ENCODE data around the gene ZBTB20.

ZBTB20 gene

DNA sequence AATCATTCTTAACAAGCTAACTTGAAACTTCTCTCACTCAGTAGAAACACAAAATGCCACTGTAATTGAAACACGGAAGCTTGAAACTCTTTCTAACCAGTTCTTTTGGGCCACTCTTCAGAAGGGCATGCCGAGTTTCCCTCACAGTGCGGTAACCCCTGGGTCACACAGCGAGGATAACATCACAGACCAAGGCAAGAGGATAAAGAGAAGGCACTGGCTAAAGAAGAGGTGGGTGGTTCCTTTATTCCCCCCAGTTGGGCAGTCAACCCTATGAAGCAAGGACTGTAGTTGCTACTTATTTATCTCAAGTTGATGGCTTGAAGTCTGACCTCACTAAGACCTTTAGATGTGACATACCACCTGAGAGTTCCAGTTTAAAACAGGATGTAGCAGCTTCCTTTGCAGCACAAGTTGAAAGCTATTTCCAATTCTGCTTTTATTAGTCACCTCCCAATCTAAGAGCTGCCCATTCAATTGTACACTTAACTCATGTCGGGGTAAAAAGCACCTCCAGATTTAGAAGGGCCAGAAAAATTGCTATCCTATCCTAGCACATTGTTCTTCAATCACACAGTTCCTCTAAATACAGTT, 580.8 kb downstream of the ZBTB20 start:
- in situ Hi-C loops (cut with HindIII; ENCODE audit: low pct_unique_long_range_greater_than_20kb, low sequenced_read_pairs), result no loop called here
- no peak for DNase-seq (ENCODE audit: low read depth in 1 of 2, low spot score in 1 of 2)
- TF ChIP-seq JUND (IDR thresholded peaks at IDR 0.05; ENCODE audit: low read depth), result no peak

DNA sequence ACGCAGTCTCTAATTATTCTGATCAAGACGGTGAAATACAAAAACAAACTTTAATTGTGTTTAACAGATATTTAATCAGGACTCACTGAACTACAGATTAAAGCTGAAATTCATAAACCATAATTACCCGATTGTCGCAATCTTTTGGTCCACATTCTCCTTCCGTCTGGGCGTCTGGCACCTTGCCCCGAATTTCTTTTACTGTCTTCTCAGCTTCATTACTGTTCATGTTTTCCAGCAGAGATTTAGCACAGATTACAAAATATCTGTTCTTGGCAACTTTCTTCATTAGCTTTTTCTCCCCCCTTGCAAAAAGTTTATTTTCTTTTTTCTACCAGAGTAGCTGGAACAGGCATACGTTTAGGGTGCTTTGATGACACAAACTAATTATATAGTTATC, 581.9 kb downstream of the ZBTB20 start:
- no peak for DNase-seq (ENCODE audit: low read depth in 1 of 2, low spot score in 1 of 2)
- in situ Hi-C loops (cut with HindIII; ENCODE audit: low pct_unique_long_range_greater_than_20kb, low sequenced_read_pairs), result no loop called here
- no peak for TF ChIP-seq JUND (IDR thresholded peaks at IDR 0.05; ENCODE audit: low read depth)

DNA sequence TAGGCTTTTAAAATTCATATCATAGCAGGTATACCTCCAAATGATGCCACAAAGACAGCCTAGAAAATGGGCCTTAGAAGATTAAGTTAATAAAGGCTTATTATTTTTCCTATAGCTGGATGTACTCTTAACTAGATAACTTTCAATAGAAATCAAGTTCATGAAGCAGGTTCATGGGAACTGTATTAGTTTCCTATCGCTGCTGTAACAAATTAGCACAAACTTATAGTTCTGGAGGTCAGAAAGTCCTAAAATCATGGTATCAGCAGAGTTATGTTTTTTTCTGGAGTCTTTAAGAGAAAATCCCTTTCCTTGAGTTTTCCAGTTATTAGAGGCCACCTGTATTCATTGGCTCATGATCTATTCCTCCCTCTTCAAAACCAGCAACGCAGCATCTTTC, 583.4 kb downstream of the ZBTB20 start:
- no peak for TF ChIP-seq JUND (IDR thresholded peaks at IDR 0.05; ENCODE audit: low read depth)
- in situ Hi-C loops (cut with HindIII; ENCODE audit: low pct_unique_long_range_greater_than_20kb, low sequenced_read_pairs), result no loop called here
- no peak for DNase-seq (ENCODE audit: low read depth in 1 of 2, low spot score in 1 of 2)

DNA sequence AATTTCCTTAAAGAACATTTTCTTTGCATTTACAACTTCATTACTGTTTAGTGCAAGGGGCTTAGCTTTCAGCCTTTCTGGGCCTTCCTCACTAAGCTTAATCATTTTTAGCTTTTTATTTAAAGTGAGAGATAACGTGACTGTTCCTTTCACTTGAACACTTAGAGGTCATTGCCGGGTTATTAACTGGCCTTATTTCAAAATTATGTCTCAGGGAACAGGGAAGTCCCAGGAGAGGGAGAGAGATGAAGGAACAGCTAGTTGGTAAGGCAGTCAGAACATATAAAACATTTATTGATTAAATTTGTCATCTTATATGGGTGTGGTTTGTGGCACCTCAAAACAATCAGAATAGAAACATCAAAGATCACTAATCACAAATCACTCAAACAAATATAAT, 584.5 kb downstream of the ZBTB20 start:
- no peak for DNase-seq (ENCODE audit: low read depth in 1 of 2, low spot score in 1 of 2)
- in situ Hi-C loops (cut with HindIII; ENCODE audit: low pct_unique_long_range_greater_than_20kb, low sequenced_read_pairs), result no loop called here
- TF ChIP-seq JUND (IDR thresholded peaks at IDR 0.05; ENCODE audit: low read depth), result no peak

DNA sequence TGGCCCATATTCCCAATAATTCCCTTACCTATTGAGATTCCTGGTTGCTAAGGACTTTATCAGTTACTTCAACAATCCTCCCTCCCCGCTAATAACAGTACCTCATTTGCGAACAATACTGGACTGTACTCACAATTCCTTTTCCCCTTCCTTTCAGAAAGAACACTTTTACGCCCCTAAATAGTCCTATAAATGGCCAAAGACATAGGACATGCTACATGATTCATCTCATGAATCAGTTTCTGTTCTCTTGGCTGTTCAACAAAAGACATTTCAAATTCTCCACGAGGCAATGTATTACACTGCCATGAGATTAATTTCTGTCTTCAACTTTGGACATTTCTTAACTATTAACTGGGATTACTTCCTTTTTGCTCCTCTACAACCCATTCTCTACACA, 588.8 kb downstream of the ZBTB20 start:
- DNase-seq (ENCODE audit: low read depth in 1 of 2, low spot score in 1 of 2), result no peak
- in situ Hi-C loops (cut with HindIII; ENCODE audit: low pct_unique_long_range_greater_than_20kb, low sequenced_read_pairs), result no loop called here
- TF ChIP-seq JUND (IDR thresholded peaks at IDR 0.05; ENCODE audit: low read depth), result no peak

DNA sequence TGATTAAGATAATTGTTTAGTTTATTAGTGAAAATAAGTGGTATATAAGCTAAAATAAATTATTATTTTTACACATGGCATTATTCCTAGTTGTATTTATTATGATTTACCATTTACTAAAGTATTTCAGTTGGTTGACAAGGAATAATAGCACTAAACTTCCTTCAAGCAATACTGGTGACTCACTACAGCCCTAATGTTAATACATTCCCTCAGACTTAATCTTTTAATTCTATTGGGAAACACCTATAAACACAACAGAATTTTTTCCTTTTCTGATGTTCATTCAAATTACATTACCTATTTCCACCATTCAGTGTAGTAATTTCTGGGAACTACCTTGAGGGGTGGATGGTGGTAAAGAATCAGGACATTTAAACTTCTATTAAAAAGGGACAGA, 589.3 kb downstream of the ZBTB20 start:
- no peak for TF ChIP-seq JUND (IDR thresholded peaks at IDR 0.05; ENCODE audit: low read depth)
- DNase-seq (ENCODE audit: low read depth in 1 of 2, low spot score in 1 of 2), result no peak
- in situ Hi-C loops (cut with HindIII; ENCODE audit: low pct_unique_long_range_greater_than_20kb, low sequenced_read_pairs), result no loop called here

DNA sequence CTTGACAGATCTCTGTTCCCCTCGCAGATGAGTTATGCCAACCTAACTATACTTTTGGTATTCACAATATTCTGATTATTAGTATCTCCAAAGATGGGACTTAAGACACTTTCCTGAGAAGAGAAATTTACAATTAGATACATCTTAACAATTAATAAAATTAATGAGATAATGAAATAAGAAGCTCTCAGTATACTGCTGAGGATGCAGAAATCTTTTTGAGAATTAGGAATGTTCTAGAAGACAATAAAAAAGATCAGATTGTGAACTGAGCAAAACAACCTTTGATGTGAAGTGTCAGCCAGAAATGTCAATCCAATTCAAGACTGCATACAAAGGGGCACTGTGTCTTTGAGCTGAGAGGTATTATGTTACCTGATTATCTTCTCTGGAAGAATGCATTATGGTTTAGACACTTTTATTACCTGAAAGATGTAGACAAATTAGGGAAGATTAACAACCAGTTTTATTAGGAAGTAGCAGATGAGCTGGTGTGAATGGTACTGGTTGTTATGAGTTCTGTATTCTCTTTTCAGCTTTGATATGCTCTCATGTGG, 590.4 kb downstream of the ZBTB20 start:
- in situ Hi-C loops (cut with HindIII; ENCODE audit: low pct_unique_long_range_greater_than_20kb, low sequenced_read_pairs), result no loop called here

DNA sequence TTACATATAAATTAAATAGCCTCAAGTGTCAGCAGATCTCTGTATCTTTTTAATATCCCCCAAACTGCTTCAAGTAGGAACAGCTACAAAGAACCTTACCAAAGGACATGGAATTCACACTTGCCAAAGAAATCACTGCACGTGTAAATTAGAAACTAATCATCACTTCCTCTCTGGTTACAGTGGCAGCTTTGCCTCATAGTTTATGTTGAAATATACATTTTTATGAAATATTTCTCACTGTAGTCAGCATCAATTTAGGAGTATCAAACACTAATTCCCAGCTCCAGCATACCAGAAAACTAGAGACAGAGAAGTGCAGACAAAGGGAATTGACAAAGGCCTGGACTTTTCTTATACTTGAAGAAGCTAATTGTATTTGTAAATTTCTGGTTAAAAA, 592.4 kb downstream of the ZBTB20 start:
- DNase-seq (ENCODE audit: low read depth in 1 of 2, low spot score in 1 of 2), result no peak
- in situ Hi-C loops (cut with HindIII; ENCODE audit: low pct_unique_long_range_greater_than_20kb, low sequenced_read_pairs), result no loop called here
- no peak for TF ChIP-seq JUND (IDR thresholded peaks at IDR 0.05; ENCODE audit: low read depth)

More for the DNA sequence above, 590.4 kb downstream of the ZBTB20 start:
- no peak for DNase-seq (ENCODE audit: low read depth in 1 of 2, low spot score in 1 of 2)
- TF ChIP-seq JUND (IDR thresholded peaks at IDR 0.05; ENCODE audit: low read depth), result no peak

DNA sequence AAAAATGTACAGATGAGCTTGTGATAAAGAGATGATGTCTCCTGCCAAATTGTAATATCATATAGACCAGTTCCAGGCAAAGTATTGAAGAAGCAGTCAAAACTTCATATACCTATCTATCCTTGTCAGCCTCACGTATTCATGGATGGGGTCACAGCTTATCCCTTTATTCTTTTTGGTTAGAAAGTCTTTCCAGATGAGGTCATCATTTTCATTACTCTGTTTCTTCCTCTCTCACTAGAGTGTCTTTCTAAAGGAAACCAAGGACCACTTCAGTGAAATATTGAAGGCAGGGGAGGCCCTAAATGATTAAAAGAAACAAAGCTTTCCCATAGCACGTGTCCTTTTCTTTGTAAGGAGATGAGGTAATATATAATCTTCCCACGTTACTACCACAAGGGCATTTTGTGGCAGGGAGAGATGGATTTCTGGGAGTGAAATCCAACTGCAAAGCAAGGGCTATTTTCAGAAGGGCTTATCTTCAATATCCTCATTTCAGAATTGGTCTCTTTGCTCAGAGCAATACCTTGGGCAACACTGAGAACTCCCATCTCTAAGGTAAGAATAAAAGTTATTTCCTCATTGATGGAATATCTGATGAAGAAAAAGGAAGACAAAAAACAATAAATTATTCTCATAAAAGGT, 593.0 kb downstream of the ZBTB20 start:
- in situ Hi-C loops (cut with HindIII; ENCODE audit: low pct_unique_long_range_greater_than_20kb, low sequenced_read_pairs), result no loop called here
- no peak for TF ChIP-seq JUND (IDR thresholded peaks at IDR 0.05; ENCODE audit: low read depth)
- no peak for DNase-seq (ENCODE audit: low read depth in 1 of 2, low spot score in 1 of 2)

DNA sequence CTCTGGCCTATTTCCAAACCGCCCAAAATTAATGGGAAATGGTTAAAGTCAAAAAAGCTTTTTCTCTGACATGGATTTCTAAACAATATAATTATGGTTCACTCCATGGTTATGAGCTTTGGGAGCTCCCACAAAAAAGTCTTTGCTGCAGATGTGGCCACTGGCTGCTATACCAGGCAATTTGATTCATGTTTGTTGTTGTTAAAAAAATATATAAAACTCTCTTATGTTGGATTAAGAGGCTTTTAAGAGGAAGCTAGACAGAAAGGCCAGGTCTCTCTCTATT, 594.6 kb downstream of the ZBTB20 start:
- no peak for DNase-seq (ENCODE audit: low read depth in 1 of 2, low spot score in 1 of 2)
- in situ Hi-C loops (cut with HindIII; ENCODE audit: low pct_unique_long_range_greater_than_20kb, low sequenced_read_pairs), result no loop called here
- TF ChIP-seq JUND (IDR thresholded peaks at IDR 0.05; ENCODE audit: low read depth), result no peak

DNA sequence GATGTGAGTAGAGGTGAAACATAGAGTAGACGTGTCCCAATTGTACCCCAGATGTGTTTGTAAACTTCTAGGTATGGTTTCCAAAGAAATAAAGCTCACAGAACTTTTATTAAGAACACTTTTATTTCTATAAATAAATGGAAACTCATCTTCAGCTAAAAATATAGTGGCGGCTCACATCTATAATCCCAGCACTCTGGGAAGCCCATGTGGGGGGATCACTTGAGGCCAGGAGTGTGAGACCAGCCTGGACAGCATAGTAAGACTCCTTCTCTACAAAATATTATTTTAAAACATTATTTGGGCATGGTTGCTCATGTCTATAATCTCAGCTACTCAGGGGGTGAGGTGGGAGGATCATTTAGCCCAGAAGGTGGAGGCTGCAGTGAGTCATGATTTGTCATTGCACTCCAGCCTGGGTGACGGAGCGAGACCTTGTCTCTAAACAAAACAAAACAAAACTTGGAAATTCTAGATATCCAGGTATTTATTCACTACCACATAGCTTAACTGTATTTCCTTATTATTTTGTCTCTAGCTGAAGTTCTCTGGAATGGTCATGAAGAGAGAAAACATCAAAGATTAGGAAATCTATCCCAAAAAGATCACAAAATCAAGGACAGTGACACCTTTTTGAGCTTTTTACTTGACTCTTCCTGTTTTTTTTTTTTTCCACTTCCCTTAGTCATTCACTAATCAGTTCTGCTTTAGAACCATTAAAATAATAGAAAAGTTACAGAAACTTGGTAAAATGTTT, 595.1 kb downstream of the ZBTB20 start:
- TF ChIP-seq JUND (IDR thresholded peaks at IDR 0.05; ENCODE audit: low read depth), result no peak
- no peak for DNase-seq (ENCODE audit: low read depth in 1 of 2, low spot score in 1 of 2)
- in situ Hi-C loops (cut with HindIII; ENCODE audit: low pct_unique_long_range_greater_than_20kb, low sequenced_read_pairs), result no loop called here

DNA sequence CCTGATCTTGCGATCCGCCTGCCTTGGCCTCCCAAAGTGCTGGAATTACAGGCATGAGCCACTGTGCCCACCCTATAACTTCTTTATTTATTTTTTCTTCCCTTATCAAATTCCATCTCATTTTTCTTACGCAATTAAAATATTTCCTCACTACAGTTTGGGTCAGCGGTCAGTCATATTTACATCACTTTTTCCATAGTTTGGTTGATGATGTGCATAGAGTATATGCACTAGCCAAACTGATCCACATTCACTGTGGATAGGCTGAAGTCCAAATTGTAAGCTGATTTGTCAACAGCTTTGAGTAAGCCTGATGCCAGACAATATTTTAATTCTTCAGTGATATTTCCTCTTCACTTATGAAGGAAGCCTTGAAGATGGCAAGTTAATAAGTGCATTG, 596.9 kb downstream of the ZBTB20 start:
- no peak for DNase-seq (ENCODE audit: low read depth in 1 of 2, low spot score in 1 of 2)
- no peak for TF ChIP-seq JUND (IDR thresholded peaks at IDR 0.05; ENCODE audit: low read depth)
- in situ Hi-C loops (cut with HindIII; ENCODE audit: low pct_unique_long_range_greater_than_20kb, low sequenced_read_pairs), result no loop called here

DNA sequence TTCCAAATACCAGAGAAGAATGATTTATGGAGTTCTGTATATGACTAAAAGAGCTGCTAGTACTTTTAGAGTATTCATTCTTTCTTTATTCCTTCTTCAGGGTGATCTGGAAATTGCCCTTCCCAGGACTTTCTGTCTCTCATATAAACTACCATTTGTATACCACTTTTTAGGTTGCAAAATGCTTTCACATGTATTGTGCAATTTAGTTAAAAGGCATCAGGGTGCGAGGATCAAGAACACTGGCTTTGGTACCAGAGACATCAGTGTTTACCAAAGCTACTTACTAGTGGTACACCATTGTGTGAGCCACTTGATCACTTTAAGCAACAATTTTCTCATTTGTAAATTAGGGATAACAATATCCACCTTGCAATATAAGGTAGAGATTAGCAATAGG, 601.9 kb downstream of the ZBTB20 start:
- TF ChIP-seq JUND (IDR thresholded peaks at IDR 0.05; ENCODE audit: low read depth), result no peak
- no peak for DNase-seq (ENCODE audit: low read depth in 1 of 2, low spot score in 1 of 2)
- in situ Hi-C loops (cut with HindIII; ENCODE audit: low pct_unique_long_range_greater_than_20kb, low sequenced_read_pairs), result no loop called here
